ENCODE results near the gene VSX1.

The VSX1 gene

GRCh38 chr20:25085756-25086495 is 4.0 kb upstream of the VSX1 start:
- DNase-seq = no peak

GRCh38 chr20:25084626-25085187 is 2.8 kb upstream of the VSX1 start:
- no peak for DNase-seq

GRCh38 chr20:25083773-25084625 is 2.1 kb upstream of the VSX1 start:
- no peak for DNase-seq

GRCh38 chr20:25083141-25083772 is 1.3 kb upstream of the VSX1 start:
- no peak for DNase-seq

- DNase-seq = no peak
Observed at GRCh38 chr20:25082498-25082873, 545 bp upstream of the VSX1 start.

- DNase-seq = peak; percentile 30
Observed at GRCh38 chr20:25081065-25081729, 744 bp downstream of the VSX1 start.

- no peak for DNase-seq
Observed at GRCh38 chr20:25079171-25079570, 2.8 kb downstream of the VSX1 start.

- DNase-seq = no peak
Observed at GRCh38 chr20:25078662-25079061, 3.3 kb downstream of the VSX1 start.

- DNase-seq = no peak
Observed at GRCh38 chr20:25077610-25078169, 4.3 kb downstream of the VSX1 start.

- DNase-seq = no peak
Observed at GRCh38 chr20:25076731-25077609, 5.0 kb downstream of the VSX1 start.

GRCh38 chr20:25076201-25076600 is 5.7 kb downstream of the VSX1 start:
- no peak for DNase-seq

- no peak for DNase-seq
Observed at GRCh38 chr20:25073544-25073943, 8.4 kb downstream of the VSX1 start.

- DNase-seq = no peak
Observed at GRCh38 chr20:25072226-25072811, 9.6 kb downstream of the VSX1 start.

- no peak for DNase-seq
Observed at GRCh38 chr20:25071734-25072133, 10.2 kb downstream of the VSX1 start.

GRCh38 chr20:25070821-25071473 is 11.0 kb downstream of the VSX1 start:
- DNase-seq = no peak

GRCh38 chr20:25067102-25067987 is 14.6 kb downstream of the VSX1 start:
- no peak for DNase-seq

GRCh38 chr20:25066386-25066785 is 15.6 kb downstream of the VSX1 start:
- DNase-seq = no peak

GRCh38 chr20:25065625-25066338 is 16.2 kb downstream of the VSX1 start:
- peak; percentile 33 for DNase-seq

Measured in stimulated activated CD4-positive, alpha-beta T cell treated with anti-CD3 and anti-CD28 coated beads, Interleukin-1b, Interleukin-23, amount 100 ng/mL, for 48 hours (primary cell).